SK-N-DZ (cell line): ENCODE data around the gene NANOG. TPM values are rescaled to one million over a fixed set of nuclear protein-coding genes. Genes with fewer than 3 reads are reported as not detected.
"Not testable (repeated sequence)": the region's sequence is repeated elsewhere in the genome, so short reads cannot be mapped to it uniquely, and the experiment has no call there.

ENCODE experiments used
- DNase-seq: peaks from one replicate; pipeline ENCODE4 v3.0.0-alpha.2; 2015; ENCODE audit warnings: low spot score
- polyA plus RNA-seq, 2 experiments: library from polyadenylated mRNA; depleted of rRNA; stranded (reverse); fragments of >200 nt; gene quantifications; 2 replicates each; pipeline ENCODE4 v1.2.3, GENCODE V29; 2014

The NANOG gene
- polyA plus RNA-seq (2014; cell fraction: cytosol; rRNA removed): not detected in 2 replicates
- not detected in 2 replicates for polyA plus RNA-seq (2014; cell fraction: nucleus; rRNA removed)

DNA sequence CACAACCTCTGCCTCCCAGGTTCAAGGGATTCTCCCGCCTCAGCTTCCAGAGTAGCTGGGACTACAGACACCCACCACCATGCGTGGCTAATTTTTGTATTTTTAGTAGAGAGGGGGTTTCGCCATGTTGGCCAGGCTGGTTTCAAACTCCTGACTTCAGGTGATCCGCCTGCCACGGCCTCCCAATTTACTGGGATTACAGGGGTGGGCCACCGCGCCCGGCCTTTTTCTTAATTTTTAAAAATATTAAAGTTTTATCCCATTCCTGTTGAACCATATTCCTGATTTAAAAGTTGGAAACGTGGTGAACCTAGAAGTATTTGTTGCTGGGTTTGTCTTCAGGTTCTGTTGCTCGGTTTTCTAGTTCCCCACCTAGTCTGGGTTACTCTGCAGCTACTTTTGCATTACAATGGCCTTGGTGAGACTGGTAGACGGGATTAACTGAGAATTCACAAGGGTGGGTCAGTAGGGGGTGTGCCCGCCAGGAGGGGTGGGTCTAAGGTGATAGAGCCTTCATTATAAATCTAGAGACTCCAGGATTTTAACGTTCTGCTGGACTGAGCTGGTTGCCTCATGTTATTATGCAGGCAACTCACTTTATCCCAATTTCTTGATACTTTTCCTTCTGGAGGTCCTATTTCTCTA lies at the start of gene NANOG:
Gene NANOG, plus strand, starts transcription at position 519 of the 645 bp plus-strand sequence. CDS start 213 bp downstream, outside the sequence.
- not testable (repeated sequence) for DNase-seq

DNA sequence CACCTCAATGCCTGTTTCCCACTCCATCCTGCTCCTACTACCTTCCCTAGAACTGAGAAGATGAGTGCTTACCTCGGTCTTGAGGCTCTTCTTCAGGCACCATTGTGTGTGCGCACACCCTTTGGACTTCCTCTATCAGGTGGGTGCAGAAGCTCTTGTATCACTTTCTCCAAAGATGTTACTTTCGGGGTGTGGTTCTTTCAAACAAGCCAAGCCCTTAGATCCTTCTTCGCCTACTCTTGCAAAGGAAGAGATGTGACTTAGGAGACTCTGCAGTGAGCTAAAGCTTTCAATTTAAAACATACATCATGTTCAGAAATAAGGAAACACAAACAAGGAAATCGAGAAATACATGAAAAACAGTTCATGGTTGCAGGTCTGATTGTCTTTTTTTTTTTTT lies 42.0 kb upstream of the NANOG start, which contains the start of gene CLEC4C:
Gene CLEC4C, minus strand, starts transcription at position 130 of the 400 bp plus-strand sequence. Its CDS starts 27 bp downstream, at position 103.
- no peak for DNase-seq

DNA sequence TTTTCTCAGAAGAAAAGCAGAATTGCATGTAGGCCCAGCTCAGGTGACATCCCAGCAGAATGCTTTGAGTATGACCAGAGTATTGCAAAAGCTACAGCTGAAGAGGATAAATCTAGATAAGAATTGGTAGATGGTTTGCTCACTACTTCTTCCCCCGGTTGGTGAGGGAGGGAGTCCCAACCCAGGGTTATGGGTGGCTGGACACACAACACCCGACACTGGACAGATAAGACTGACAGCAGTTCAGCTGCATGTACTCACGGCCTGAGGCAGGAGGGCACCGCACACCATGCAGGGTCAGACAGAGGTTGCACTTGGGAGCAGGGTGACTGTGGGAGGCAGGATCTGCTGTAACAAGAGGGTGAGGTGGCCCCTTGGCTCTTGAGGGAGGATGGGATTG lies 40.4 kb upstream of the NANOG start:
- DNase-seq: no peak

DNA sequence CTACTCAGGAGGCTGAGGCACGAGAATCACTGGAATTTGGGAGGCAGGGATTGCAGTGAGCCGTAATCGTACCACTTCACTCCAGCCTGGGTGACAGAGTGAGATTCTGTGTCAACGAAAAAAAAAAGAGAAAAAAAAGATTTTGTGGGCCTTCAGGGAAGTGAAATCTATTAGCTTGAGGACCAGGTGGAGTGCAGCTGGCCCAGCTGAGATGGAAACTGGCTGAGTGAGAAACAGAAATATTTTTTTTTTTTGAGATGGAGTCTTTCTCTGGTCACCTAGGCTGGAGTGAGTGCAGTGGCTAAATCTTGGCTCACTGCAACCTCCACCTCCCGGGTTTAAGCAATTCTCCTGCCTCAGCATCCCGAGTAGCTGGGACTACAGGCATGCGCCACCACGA lies 39.8 kb upstream of the NANOG start:
- no peak for DNase-seq

DNA sequence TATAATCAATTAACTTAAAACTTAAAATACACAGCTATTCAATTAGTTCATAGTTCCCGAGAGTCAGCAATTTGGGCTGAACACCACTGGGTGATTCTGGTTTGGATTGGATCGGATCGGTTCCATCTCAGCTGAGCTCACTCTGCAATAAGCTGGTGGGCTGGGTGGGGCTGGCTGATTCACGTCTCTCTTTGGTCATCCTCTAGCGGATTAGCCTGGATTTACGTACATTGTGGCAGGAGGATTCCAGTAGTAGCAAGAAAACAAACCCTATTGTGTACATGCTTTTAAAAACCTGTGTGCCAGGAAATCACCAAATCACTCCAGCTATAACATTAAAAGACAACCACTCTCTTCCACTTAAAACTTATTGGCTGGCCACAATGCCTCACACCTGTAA lies 38.9 kb upstream of the NANOG start:
- no peak for DNase-seq

GRCh38 chr12:7751394-7751793 lies 37.8 kb upstream of the NANOG start:
- no peak for DNase-seq

GRCh38 chr12:7751941-7752922 lies 37.0 kb upstream of the NANOG start:
- not testable (repeated sequence) for DNase-seq

DNA sequence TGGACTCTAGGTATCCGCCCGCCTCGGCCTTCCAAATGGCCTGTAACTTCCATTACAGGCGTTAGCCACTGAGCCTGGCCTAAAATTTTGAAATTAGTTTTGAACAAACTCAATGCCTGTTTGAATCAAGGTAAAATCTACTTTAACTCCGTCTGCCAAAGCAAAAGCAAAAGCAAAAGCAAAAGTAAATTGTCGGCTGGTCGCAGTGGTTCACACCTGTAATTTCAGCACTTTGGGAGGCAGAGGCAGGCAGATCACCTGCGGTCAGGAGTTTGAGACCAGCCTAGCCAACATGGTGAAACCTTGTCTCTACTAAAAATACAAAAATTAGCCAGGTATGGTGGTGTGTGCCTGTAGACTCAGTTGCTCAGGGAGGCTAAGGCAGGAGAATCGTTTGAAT lies 33.5 kb upstream of the NANOG start:
- DNase-seq: not testable (repeated sequence)

DNA sequence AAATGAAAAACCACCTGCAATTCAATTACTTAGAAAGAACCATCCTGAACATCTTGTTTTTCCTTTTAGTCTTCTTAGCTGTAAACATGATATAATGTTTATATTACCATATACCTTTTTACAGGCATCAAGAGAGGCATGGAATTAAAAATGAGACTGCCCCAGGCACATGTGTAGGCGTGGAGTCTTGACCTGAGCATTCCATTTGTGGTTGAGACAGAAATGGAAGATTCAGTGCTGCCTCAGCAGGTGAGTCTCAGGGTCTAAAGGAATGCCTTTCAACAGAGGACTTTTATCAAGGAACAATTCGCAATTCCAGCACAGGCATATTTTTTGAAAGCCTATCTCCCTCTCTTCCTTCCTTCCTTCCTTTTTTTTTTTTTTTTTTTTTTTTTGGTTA lies 32.2 kb upstream of the NANOG start:
- DNase-seq: no peak

- no peak for DNase-seq
Measured at GRCh38 chr12:7758766-7759140, 30.4 kb upstream of the NANOG start.

- DNase-seq: no peak
Measured at GRCh38 chr12:7769999-7770398, 19.2 kb upstream of the NANOG start.

DNA sequence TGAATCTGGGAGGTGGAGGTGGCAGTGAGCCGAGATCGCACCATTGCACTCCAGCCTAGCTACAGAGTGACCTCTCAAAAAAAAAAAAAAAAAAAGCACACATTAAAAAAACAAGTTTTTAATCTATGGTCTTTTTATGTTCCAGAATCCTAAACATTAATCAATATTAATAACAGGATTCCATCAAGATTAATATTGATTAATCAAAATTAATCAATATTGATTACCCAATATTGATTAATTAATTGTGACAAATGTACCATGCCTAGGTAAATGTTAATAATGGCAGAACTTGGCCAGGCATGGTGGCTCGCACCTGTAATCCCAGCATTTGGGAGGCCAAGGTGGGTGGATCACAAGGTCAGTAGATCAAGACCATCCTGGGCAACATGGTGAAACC lies 7.9 kb upstream of the NANOG start:
- no peak for DNase-seq

DNA sequence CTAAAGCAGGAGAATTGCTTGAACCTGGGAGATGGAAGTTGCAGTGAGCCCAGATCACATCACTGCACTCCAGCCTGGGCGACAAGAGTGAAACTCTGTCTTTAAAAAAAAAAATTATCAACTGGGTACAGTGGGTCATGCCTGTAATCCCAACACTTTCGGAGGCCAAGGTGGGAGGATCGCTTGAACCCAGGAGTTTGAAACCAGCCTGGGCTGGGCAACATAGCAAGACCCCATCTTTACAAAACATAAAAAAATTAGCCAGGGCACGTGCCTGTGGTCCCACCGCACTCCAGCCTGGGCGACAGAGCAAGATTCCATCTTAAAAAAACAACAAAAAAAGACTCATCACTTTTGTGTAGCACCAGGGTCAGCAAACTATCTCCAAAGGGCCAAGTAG lies 7.1 kb upstream of the NANOG start:
- no peak for DNase-seq

DNA sequence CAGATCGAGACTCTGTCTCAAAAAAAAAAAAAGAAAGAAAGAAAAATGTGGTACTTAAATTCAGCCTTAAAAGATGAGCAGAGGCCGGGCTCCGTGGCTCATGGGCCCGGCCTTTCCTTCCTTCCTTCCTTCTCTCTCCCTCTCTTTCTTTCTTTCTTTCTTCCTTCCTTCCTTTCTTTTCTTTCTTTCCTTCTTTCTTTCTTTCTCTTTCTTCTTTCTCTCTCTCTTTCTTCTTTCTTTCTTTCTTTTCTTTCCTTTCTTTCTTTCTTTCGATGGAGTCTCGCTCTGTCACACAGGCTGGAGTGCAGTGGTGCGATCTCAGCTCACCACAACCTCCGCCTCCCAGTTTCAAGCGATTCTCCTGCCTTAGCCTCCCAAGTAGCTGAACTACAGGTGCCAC lies 5.8 kb upstream of the NANOG start:
- not testable (repeated sequence) for DNase-seq

GRCh38 chr12:7784701-7785100 lies 4.5 kb upstream of the NANOG start:
- no peak for DNase-seq

DNA sequence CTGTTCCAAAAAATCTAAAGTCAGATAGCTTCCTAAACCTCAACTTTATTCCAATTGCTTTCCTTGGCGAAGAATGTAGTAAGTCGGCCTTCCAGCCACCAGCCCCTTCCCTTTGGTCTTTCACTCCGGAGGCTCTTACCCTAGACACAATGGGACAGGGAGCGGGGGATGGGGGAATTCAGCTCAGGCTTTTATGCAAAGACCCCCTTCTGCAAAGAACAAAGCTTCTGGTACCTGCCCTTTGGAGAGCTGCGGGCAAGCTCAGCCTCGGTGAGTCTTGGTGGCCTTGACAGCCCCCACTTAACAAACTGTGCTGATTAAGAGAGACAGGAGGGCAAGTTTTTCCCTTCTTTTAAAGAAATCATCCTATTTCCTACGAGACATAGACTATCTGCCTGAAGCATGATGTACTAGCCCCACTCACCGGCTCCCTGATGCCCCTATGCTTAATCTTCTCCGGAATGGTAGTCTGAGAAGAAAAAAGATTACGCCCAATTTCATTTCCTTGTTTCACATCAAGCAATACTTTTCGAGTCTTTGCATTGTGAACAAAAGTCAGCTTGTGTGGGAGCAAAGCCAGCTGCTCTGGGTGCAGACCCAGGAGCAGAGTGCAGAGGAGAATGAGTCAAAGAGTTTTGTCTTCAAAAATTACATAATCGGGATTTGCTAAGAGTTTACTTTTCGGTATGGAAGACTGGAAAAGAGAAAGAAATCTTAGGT lies 1.5 kb upstream of the NANOG start:
- no peak for DNase-seq

DNA sequence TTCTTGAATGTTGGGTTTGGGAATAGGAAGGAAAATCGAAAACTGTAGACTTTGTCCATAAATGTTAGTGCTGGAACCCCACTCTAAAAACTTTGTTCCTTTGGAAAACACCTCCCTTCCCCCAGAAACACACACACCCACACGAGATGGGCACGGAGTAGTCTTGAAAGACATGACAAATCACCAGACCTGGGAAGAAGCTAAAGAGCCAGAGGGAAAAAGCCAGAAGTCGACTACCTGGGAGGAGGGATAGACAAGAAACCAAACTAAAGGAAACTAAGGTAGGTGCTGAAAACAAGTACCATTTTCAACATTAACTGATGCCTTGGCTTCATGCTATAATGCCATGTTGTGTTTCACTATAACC lies 925 bp upstream of the NANOG start:
- no peak for DNase-seq

DNA sequence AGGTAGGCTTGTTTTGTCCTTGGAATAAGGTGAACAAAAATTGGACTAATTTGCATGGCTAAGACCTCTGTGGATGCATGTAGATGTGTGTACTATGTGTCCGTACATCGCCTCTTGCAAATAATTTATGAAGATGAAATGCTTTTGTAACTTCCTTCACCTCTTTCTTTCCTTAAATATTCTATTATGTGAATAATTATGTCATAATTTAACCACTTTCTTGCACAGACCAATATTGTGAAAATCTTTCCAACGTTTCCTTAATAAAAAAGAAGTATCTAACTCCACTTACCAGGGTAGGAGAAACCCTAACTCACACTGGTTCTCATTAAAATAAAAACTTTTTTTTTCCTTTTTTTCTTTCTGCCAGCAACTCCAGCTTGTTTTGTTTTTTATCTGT lies 4.0 kb downstream of the NANOG start:
- DNase-seq: no peak

DNA sequence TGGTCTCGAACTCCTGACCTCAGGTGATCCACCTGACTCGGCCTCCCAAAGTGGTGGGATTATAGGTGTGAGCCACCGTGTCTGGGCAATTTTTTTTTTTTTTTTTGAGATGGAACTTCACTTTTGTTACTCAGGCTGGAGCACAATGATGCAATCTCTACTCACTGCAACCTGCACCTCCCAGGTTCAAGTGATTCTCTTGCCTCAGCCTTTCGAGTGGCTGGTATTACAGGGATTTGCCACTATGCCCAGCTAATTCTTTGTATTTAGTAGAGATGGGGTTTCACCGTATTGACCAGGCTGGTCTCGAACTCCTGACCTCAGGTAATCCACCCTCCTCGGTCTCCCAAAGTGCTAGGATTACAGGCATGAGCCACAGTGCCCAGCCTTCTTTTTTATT lies 8.1 kb downstream of the NANOG start:
- DNase-seq: not testable (repeated sequence)

- no peak for DNase-seq
Measured at GRCh38 chr12:7797698-7798398, 8.6 kb downstream of the NANOG start.

DNA sequence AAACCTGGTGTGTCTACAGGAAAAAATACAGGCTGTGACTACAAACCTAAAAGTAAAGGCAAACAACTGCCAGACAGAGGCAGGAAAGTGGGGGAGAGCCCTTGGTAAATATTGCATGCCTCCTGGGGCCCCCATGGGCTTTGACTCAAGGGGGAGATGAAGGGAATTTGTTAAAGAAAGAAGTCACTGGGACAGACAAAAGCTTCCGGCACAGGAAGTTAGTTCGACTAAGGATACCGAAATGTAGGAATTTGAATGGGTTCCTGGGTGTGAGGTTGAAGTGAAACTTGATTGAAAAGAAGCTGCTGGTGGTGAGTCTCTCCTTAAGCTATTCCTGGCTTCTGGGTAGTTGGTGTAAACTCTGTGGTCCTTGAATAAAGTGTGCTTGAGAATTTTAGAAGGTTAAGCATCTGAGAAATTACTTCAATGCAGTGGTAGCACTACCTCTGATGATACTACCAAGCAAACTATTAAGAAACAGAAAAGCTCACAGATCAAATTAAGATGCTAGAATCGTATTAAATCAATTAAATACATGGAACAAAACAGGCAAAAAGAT lies 9.6 kb downstream of the NANOG start:
- DNase-seq: not testable (repeated sequence)
